ENCODE measurements around the gene MRPS11.
"Not testable (repeated sequence)": the region's sequence is repeated elsewhere in the genome, so short reads cannot be mapped to it uniquely, and the experiment has no call there.

Gene MRPS11

GRCh38 chr15:88512601-88513000 lies 45.1 kb downstream of the MRPS11 start:
- DNase-seq (ENCODE audit: low spot score in 2 of 2), result no peak
- no peaks in the 10 kb centered on the region for H3K4me1 ChIP-seq
- no peak overlapping the region for H3K4me3 ChIP-seq
- no peaks in the 10 kb centered on the region for H3K27me3 ChIP-seq (ENCODE audit: low read depth)
- in situ Hi-C loops (cut with MboI; ENCODE audit: low sequenced_read_pairs), result no loop called here
- H3K36me3 ChIP-seq (replicated peaks), result peaks cover 36% of the 10 kb centered on the region
- H3K9me3 ChIP-seq, result no peaks in the 10 kb centered on the region

GRCh38 chr15:88513195-88513594 lies 45.7 kb downstream of the MRPS11 start:
- DNase-seq (ENCODE audit: low spot score in 2 of 2), result no peak
- Histone ChIP-seq H3K27me3 (ENCODE audit: low read depth) (no peaks in the 10 kb centered on the region), H3K4me1 (no peaks in the 10 kb centered on the region), H3K9me3 (no peaks in the 10 kb centered on the region), H3K36me3 (replicated peaks) (peaks cover 36% of the 10 kb centered on the region), H3K4me3 (no peak overlapping the region)
- in situ Hi-C loops (cut with MboI; ENCODE audit: low sequenced_read_pairs), result no loop called here

- in situ Hi-C loops (cut with MboI; ENCODE audit: low sequenced_read_pairs), result no loop called here
- Histone ChIP-seq H3K27me3 (ENCODE audit: low read depth) (no peaks in the 10 kb centered on the region), H3K4me3 (no peak overlapping the region), H3K4me1 (no peaks in the 10 kb centered on the region), H3K9me3 (no peaks in the 10 kb centered on the region), H3K36me3 (replicated peaks) (peaks cover 4% of the 10 kb centered on the region)
- no peak for DNase-seq (ENCODE audit: low spot score in 2 of 2)
These were observed 51.4 kb downstream of the MRPS11 start for GRCh38 chr15:88518903-88519302.

- in situ Hi-C loops (cut with MboI; ENCODE audit: low sequenced_read_pairs); H3K9me3 ChIP-seq; H3K4me3 ChIP-seq; DNase-seq (ENCODE audit: low spot score in 2 of 2); H3K27me3 ChIP-seq (ENCODE audit: low read depth): not testable (repeated sequence)
- Histone ChIP-seq H3K36me3 (replicated peaks) (peaks cover 20% of the 10 kb centered on the region), H3K4me1 (peaks cover 15% of the 10 kb centered on the region)
These were observed 56.6 kb downstream of the MRPS11 start for GRCh38 chr15:88524094-88524493.

- no peak for DNase-seq (ENCODE audit: low spot score in 2 of 2)
- Histone ChIP-seq H3K27me3 (ENCODE audit: low read depth) (no peaks in the 10 kb centered on the region), H3K4me1 (peaks cover 20% of the 10 kb centered on the region), H3K9me3 (no peaks in the 10 kb centered on the region), H3K4me3 (no peak overlapping the region), H3K36me3 (replicated peaks) (peaks cover 30% of the 10 kb centered on the region)
- in situ Hi-C loops (cut with MboI; ENCODE audit: low sequenced_read_pairs), result no loop called here
These were observed 57.9 kb downstream of the MRPS11 start for GRCh38 chr15:88525418-88525817.

GRCh38 chr15:88526247-88526879 lies 58.9 kb downstream of the MRPS11 start:
- in situ Hi-C loops (cut with MboI; ENCODE audit: low sequenced_read_pairs), result no loop called here

GRCh38 chr15:88529021-88529630 lies 61.6 kb downstream of the MRPS11 start:
- in situ Hi-C loops (cut with MboI; ENCODE audit: low sequenced_read_pairs), result no loop called here
- H3K4me3 ChIP-seq, result no peak overlapping the region
- H3K36me3 ChIP-seq (replicated peaks), result peaks cover 52% of the 10 kb centered on the region

More at GRCh38 chr15:88526247-88526879, 58.9 kb downstream of the MRPS11 start:
- no peak for DNase-seq (ENCODE audit: low spot score in 2 of 2)
- no peak overlapping the region for H3K4me3 ChIP-seq
- peaks cover 39% of the 10 kb centered on the region for H3K36me3 ChIP-seq (replicated peaks)
- no peaks in the 10 kb centered on the region for H3K27me3 ChIP-seq (ENCODE audit: low read depth)
- no peaks in the 10 kb centered on the region for H3K9me3 ChIP-seq
- H3K4me1 ChIP-seq, result peaks cover 20% of the 10 kb centered on the region

More at GRCh38 chr15:88529021-88529630, 61.6 kb downstream of the MRPS11 start:
- Histone ChIP-seq H3K9me3 (no peaks in the 10 kb centered on the region; the same call in 1 of the 2 replicates), H3K27me3 (ENCODE audit: low read depth) (no peaks in the 10 kb centered on the region), H3K4me1 (peaks cover 20% of the 10 kb centered on the region)
- no peak for DNase-seq (ENCODE audit: low spot score in 2 of 2)
